HepG2 (cell line): ENCODE results near the gene SLC17A9. TPM values are rescaled to one million over a fixed set of nuclear protein-coding genes. Genes with fewer than 3 reads are reported as not detected.
A peak's percentile ranks its signal among the peaks of the same experiment; 100 is the strongest.

ENCODE experiments used
- EZH2 ChIP-seq: conservative IDR thresholded peaks from 2 replicates; pipeline ENCODE4 v1.6.1; 2012; ENCODE audit warnings: mild to moderate bottlenecking, low read depth, low read length, moderate library complexity
- HMGXB3 ChIP-seq: sonication (generic); formaldehyde crosslinking; IDR thresholded peaks from 2 replicates; pipeline ENCODE4 v1.4.0; 2020; ENCODE audit warnings: missing genetic modification reagents, borderline replicate concordance
- HNF4G ChIP-seq, 2 experiments: sonication (generic) in 1 of 2; formaldehyde crosslinking in 1 of 2; IDR thresholded peaks; 2 replicates each; pipeline versions ENCODE4 v1.4.0 to v1.6.1; 2011 to 2020; ENCODE audit warnings: borderline replicate concordance in 2 of 2, low read depth in 2 of 2, mild to moderate bottlenecking in 2 of 2, low read length in 1 of 2, missing genetic modification reagents in 1 of 2, moderate library complexity in 1 of 2
- SNRNP70 ChIP-seq: fragments of 200-400 bp; formaldehyde crosslinking; IDR thresholded peaks from 2 replicates; pipeline ENCODE4 v1.6.1; 2017; ENCODE audit warnings: mild to moderate bottlenecking, low read depth, low read length, moderate library complexity
- ZNF263 ChIP-seq: sonication (generic); formaldehyde crosslinking; IDR thresholded peaks from 2 replicates; pipeline ENCODE4 v1.4.0; 2020; ENCODE audit warnings: missing genetic modification reagents
- ZNF558 ChIP-seq: sonication (generic); formaldehyde crosslinking; IDR thresholded peaks from 2 replicates; pipeline ENCODE4 v1.9.0; 2022; ENCODE audit warnings: mild to moderate bottlenecking, missing genetic modification reagents, borderline replicate concordance
- ZXDC ChIP-seq: sonication (generic); formaldehyde crosslinking; IDR thresholded peaks from 2 replicates; pipeline ENCODE4 v1.5.0; 2020; ENCODE audit warnings: mild to moderate bottlenecking, missing genetic modification reagents
- polyA plus RNA-seq, 8 experiments: library from polyadenylated mRNA; depleted of rRNA in 3 of 8; stranded (reverse) in 7 of 8; unstranded in 1 of 8; fragments of >200 nt; fragmentation: Illumina TruSeq in 4 of 8; extraction: Trizol in 4 of 8; gene quantifications; 2 replicates each; pipeline versions ENCODE4 v1.2.1 to v1.2.3, GENCODE V29; 2011 to 2016; ENCODE audit warnings: low read depth in 4 of 8, missing spikeins in 1 of 8, mixed read lengths in 1 of 8; ENCODE audit not compliant: insufficient read depth in 1 of 8
- total RNA-seq, 5 experiments: library from RNA; depleted of rRNA; stranded (reverse); fragments of >200 nt; fragmentation: Illumina TruSeq; extraction: Trizol; gene quantifications; 2 replicates each; pipeline ENCODE4 v1.2.3, GENCODE V29; 2016; ENCODE audit warnings: low read depth in 1 of 5
- TF ChIP-seq, protein P1 (sequence below): sonication (generic); formaldehyde crosslinking; IDR thresholded peaks from 2 replicates; pipeline ENCODE4 v1.4.0; 2020; ENCODE audit warnings: mild to moderate bottlenecking, missing genetic modification reagents
- TF ChIP-seq, protein P2 (sequence below): sonication (generic); formaldehyde crosslinking; IDR thresholded peaks from 2 replicates; pipeline ENCODE4 v1.4.0; 2020; ENCODE audit warnings: mild to moderate bottlenecking, missing genetic modification reagents
- TF ChIP-seq, protein P3 (sequence below): sonication (generic); formaldehyde crosslinking; IDR thresholded peaks from 2 replicates; pipeline ENCODE4 v1.8.0; 2023; ENCODE audit warnings: mild to moderate bottlenecking, missing genetic modification reagents

SLC17A9 gene
- total and polyA plus RNA-seq, 2 of the 13 experiments (the other 11 are each of a cell fraction or from before 2014, with no cell fraction given) = 110 to 191 TPM

DNA sequence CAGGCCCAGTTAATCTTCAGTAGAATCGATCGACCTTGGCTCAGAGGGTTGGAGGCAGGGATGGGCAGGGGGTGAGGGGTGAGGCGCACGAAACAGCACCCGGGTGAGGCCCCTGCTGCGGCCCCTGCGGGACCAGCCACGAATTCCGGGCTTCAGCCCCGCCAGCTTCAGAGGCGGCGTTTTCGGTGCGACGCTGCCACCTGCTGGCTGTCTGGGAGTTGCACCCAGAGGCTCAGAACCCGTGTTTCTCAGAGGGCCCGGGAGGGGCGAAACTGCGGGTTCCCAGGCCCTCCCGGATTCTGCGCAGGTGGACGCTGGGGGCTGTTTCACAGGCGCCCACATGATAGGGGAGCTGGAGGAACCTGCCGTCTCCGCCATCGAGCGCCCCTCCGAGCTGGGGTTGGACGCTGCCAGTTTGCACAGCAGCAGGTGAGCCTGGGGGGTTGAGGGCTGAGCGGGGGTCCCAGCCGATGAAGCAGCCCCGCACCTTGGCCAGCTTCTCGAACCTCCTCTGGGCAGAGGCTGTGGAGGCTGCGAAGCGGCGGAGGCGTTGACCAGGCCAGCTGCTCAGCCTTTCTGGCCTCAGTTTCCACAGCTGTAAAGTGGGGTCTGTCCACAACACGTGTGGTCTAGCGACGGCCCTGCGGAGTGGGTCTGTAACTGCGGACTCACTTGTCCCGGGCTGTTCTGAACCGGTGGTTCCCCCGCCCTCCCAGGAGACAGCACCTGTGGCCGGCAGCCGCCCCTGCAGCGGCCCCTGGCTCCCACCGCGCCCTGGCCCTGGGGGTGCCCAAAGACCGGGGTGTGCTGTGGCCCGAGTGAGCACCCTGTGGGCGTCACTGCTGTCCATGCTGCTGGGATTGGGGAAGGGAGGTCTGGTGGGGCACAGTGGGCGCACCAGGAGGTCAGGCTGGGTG is 56.8 kb downstream of the SLC17A9 start (continued):
- TF ChIP-seq, protein P1, sequence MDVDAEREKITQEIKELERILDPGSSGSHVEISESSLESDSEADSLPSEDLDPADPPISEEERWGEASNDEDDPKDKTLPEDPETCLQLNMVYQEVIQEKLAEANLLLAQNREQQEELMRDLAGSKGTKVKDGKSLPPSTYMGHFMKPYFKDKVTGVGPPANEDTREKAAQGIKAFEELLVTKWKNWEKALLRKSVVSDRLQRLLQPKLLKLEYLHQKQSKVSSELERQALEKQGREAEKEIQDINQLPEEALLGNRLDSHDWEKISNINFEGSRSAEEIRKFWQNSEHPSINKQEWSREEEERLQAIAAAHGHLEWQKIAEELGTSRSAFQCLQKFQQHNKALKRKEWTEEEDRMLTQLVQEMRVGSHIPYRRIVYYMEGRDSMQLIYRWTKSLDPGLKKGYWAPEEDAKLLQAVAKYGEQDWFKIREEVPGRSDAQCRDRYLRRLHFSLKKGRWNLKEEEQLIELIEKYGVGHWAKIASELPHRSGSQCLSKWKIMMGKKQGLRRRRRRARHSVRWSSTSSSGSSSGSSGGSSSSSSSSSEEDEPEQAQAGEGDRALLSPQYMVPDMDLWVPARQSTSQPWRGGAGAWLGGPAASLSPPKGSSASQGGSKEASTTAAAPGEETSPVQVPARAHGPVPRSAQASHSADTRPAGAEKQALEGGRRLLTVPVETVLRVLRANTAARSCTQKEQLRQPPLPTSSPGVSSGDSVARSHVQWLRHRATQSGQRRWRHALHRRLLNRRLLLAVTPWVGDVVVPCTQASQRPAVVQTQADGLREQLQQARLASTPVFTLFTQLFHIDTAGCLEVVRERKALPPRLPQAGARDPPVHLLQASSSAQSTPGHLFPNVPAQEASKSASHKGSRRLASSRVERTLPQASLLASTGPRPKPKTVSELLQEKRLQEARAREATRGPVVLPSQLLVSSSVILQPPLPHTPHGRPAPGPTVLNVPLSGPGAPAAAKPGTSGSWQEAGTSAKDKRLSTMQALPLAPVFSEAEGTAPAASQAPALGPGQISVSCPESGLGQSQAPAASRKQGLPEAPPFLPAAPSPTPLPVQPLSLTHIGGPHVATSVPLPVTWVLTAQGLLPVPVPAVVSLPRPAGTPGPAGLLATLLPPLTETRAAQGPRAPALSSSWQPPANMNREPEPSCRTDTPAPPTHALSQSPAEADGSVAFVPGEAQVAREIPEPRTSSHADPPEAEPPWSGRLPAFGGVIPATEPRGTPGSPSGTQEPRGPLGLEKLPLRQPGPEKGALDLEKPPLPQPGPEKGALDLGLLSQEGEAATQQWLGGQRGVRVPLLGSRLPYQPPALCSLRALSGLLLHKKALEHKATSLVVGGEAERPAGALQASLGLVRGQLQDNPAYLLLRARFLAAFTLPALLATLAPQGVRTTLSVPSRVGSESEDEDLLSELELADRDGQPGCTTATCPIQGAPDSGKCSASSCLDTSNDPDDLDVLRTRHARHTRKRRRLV (CRISPR knock-in tag) = no peak
- TF ChIP-seq HNF4G (IDR thresholded peaks at IDR 0.05; ENCODE audit: borderline replicate concordance, low read depth, low read length) = no peak
- no peak; the same call in 1 of the 2 replicates for TF ChIP-seq HNF4G (CRISPR knock-in tag; IDR thresholded peaks at IDR 0.05; ENCODE audit: borderline replicate concordance, low read depth)
- no peak for TF ChIP-seq SNRNP70
- TF ChIP-seq ZXDC = no peak
- TF ChIP-seq, protein P2, sequence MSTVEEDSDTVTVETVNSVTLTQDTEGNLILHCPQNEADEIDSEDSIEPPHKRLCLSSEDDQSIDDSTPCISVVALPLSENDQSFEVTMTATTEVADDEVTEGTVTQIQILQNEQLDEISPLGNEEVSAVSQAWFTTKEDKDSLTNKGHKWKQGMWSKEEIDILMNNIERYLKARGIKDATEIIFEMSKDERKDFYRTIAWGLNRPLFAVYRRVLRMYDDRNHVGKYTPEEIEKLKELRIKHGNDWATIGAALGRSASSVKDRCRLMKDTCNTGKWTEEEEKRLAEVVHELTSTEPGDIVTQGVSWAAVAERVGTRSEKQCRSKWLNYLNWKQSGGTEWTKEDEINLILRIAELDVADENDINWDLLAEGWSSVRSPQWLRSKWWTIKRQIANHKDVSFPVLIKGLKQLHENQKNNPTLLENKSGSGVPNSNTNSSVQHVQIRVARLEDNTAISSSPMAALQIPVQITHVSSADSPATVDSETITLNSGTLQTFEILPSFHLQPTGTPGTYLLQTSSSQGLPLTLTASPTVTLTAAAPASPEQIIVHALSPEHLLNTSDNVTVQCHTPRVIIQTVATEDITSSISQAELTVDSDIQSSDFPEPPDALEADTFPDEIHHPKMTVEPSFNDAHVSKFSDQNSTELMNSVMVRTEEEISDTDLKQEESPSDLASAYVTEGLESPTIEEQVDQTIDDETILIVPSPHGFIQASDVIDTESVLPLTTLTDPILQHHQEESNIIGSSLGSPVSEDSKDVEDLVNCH = no peak
- TF ChIP-seq, protein P3, sequence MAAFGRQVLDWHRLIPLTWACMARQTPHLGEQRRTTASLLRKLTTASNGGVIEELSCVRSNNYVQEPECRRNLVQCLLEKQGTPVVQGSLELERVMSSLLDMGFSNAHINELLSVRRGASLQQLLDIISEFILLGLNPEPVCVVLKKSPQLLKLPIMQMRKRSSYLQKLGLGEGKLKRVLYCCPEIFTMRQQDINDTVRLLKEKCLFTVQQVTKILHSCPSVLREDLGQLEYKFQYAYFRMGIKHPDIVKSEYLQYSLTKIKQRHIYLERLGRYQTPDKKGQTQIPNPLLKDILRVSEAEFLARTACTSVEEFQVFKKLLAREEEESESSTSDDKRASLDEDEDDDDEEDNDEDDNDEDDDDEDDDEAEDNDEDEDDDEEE (CRISPR knock-in tag) = peak; percentile 41; the same call in 1 of the 2 replicates
- TF ChIP-seq HMGXB3 (CRISPR knock-in tag) = peak; percentile 73; the same call in 1 of the 2 replicates
- TF ChIP-seq ZNF263 (CRISPR knock-in tag) = peak; percentile 52; the same call in 1 of the 2 replicates
- peak; percentile 8; the same call in 1 of the 2 replicates for TF ChIP-seq EZH2
- no peak for TF ChIP-seq ZNF558
